GM19025 (cell line): ENCODE results near the gene SEC31B.

Source experiments
- ATAC-seq: cut with Tn5 transposase; IDR thresholded peaks from one replicate; pipeline ENCODE4 v1.9.1; 2021; ENCODE audit warnings: mild to moderate bottlenecking, low read depth, moderate library complexity; ENCODE audit not compliant: unreplicated experiment

SEC31B gene

GRCh38 chr10:100502926-100503494 is 16.7 kb downstream of the SEC31B start:
- ATAC-seq, result no peak

- no peak for ATAC-seq
These were observed 18.2 kb downstream of the SEC31B start for GRCh38 chr10:100501423-100501822.

- ATAC-seq, result no peak
These were observed 21.6 kb downstream of the SEC31B start for GRCh38 chr10:100498059-100498458.

GRCh38 chr10:100496567-100496966 is 23.1 kb downstream of the SEC31B start:
- no peak for ATAC-seq

GRCh38 chr10:100490531-100490930 is 29.1 kb downstream of the SEC31B start:
- no peak for ATAC-seq

GRCh38 chr10:100489396-100489795 is 30.3 kb downstream of the SEC31B start:
- no peak for ATAC-seq

- no peak for ATAC-seq
These were observed 32.1 kb downstream of the SEC31B start for GRCh38 chr10:100487529-100487928.

- no peak for ATAC-seq
These were observed 33.7 kb downstream of the SEC31B start for GRCh38 chr10:100485801-100486495.

GRCh38 chr10:100485366-100485765 is 34.3 kb downstream of the SEC31B start:
- no peak for ATAC-seq

GRCh38 chr10:100483876-100484666 is 35.6 kb downstream of the SEC31B start:
- ATAC-seq, result no peak

GRCh38 chr10:100482834-100483185 is 36.9 kb downstream of the SEC31B start:
- ATAC-seq, result no peak

GRCh38 chr10:100482181-100482833 is 37.4 kb downstream of the SEC31B start:
- no peak for ATAC-seq

GRCh38 chr10:100481462-100482081 is 38.1 kb downstream of the SEC31B start:
- peak; percentile 99 for ATAC-seq

GRCh38 chr10:100480002-100480401 is 39.7 kb downstream of the SEC31B start:
- ATAC-seq, result no peak

GRCh38 chr10:100479037-100479436 is 40.6 kb downstream of the SEC31B start:
- no peak for ATAC-seq

GRCh38 chr10:100477970-100478369 is 41.7 kb downstream of the SEC31B start:
- no peak for ATAC-seq

GRCh38 chr10:100470367-100470766 is 49.3 kb downstream of the SEC31B start:
- no peak for ATAC-seq

- no peak for ATAC-seq
These were observed 49.9 kb downstream of the SEC31B start for GRCh38 chr10:100469756-100470155.

- ATAC-seq, result no peak
These were observed 50.7 kb downstream of the SEC31B start for GRCh38 chr10:100468978-100469377.

- no peak for ATAC-seq
These were observed 51.3 kb downstream of the SEC31B start for GRCh38 chr10:100468322-100468721.

GRCh38 chr10:100462709-100463108 is 57.0 kb downstream of the SEC31B start, which contains the start of gene WNT8B:
Gene WNT8B, plus strand, starts transcription at chr10:100463009. Its CDS starts 160 bp downstream, at chr10:100463169.
- ATAC-seq, result no peak
